Gastrocnemius medialis (tissue), 4 donors: ENCODE measurements around the gene FAM24A. TPM values are rescaled to one million over a fixed set of nuclear protein-coding genes. Genes with fewer than 3 reads are reported as not detected.
"Not testable (repeated sequence)": the region's sequence is repeated elsewhere in the genome, so short reads cannot be mapped to it uniquely, and the experiment has no call there.

Experiments
- ATAC-seq, 2 donors: fragments of 150-250 bp; one replicate each; pipeline ENCODE4 v1.9.1; 2016
- DNase-seq, 2 donors: peaks; one replicate each; pipeline ENCODE4 v3.0.0-alpha.2; 2019
- H3K27ac ChIP-seq, 4 donors: fragments of 200-600 bp; sonication (generic); 1 replicate in 1 of 4; 2 replicates in 3 of 4; pipeline ENCODE4 v1.5.1; 2016 to 2018; ENCODE audit warnings: mild to moderate bottlenecking in 2 of 4, moderate library complexity in 1 of 4
- H3K27me3 ChIP-seq, 3 donors: fragments of 200-600 bp; sonication (generic) in 2 of 3; 1 replicate in 1 of 3; 2 replicates in 2 of 3; pipeline versions ENCODE4 v1.5.1 to v1.6.0; 2016 to 2019; ENCODE audit warnings: mild to moderate bottlenecking in 1 of 3, moderate library complexity in 1 of 3
- H3K36me3 ChIP-seq, 2 donors: fragments of 200-600 bp; sonication (generic) in 1 of 2; one replicate each; pipeline ENCODE4 v1.5.1; 2017 to 2018
- H3K4me1 ChIP-seq, 2 donors: fragments of 200-600 bp; sonication (generic) in 1 of 2; one replicate each; pipeline ENCODE4 v1.5.1; 2016 to 2017; ENCODE audit warnings: mild to moderate bottlenecking in 2 of 2
- H3K4me3 ChIP-seq, 4 donors: fragments of 200-600 bp; sonication (generic) in 3 of 4; 1 replicate in 1 of 4; 2 replicates in 3 of 4; pipeline ENCODE4 v1.5.1; 2016 to 2019; ENCODE audit warnings: mild to moderate bottlenecking in 2 of 4
- H3K9me3 ChIP-seq, 3 donors: fragments of 200-600 bp; sonication (generic) in 2 of 3; 1 replicate in 1 of 3; 2 replicates in 2 of 3; pipeline ENCODE4 v1.5.1; 2016 to 2019
- CTCF ChIP-seq, 5 experiments: fragments of 450-650 bp in 3 of 5; fragments of 200-600 bp in 2 of 5; sonication (generic) in 2 of 5; IDR thresholded peaks in 4 of 5; conservative IDR thresholded peaks in 1 of 5; 1 replicate in 4 of 5; 2 replicates in 1 of 5; pipeline ENCODE4 v1.5.1; 2016 to 2019; ENCODE audit warnings: antibody characterized with exemption in 5 of 5, mild to moderate bottlenecking in 3 of 5, moderate library complexity in 3 of 5
- POLR2A ChIP-seq, 2 donors: fragments of 450-650 bp; IDR thresholded peaks; one replicate each; pipeline ENCODE4 v1.6.1; 2017; ENCODE audit warnings: antibody characterized with exemption in 2 of 2, mild to moderate bottlenecking in 2 of 2, moderate library complexity in 2 of 2
- in situ Hi-C, 4 donors: fragments of 200-750 bp; cut with MboI; loops; one replicate each; pipeline versions ENCODE4 v1.15.0 to v1.8.0; 2017; ENCODE audit warnings: low sequenced_read_pairs in 4 of 4
- intact Hi-C: fragments of 100-400 bp; cut with DNase I; formaldehyde crosslinking; loops from one replicate; pipeline ENCODE4 v1.15.1; 2023; ENCODE audit warnings: low total_unique reads
- total RNA-seq, 4 donors: library from RNA; depleted of rRNA; stranded (reverse); fragments of >200 nt; gene quantifications; one replicate each; pipeline versions ENCODE4 v1.1.0 to v1.2.3, GENCODE V29; 2016

FAM24A gene
- total RNA-seq, 4 donors from 2014 or later: not detected

GRCh38 chr10:122864901-122865300 lies 45.5 kb upstream of the FAM24A start:
- H3K4me1 ChIP-seq: no peaks in the 10 kb centered on the region
- H3K27me3 ChIP-seq: no peaks in the 10 kb centered on the region
- H3K36me3 ChIP-seq: no peaks in the 10 kb centered on the region
- no peak overlapping the region for H3K27ac ChIP-seq
- in situ Hi-C loops: no loop called here
- no peak for ATAC-seq
- no peak for DNase-seq
- no peaks in the 10 kb centered on the region for H3K9me3 ChIP-seq
- H3K4me3 ChIP-seq: no peak overlapping the region
- TF ChIP-seq CTCF (IDR thresholded peaks at IDR 0.05 in 4 of 5, conservative IDR thresholded peaks at IDR 0.05 in 1 of 5): no peak
- intact Hi-C loops: no loop called here

GRCh38 chr10:122866757-122867482 lies 43.5 kb upstream of the FAM24A start:
- H3K36me3 ChIP-seq, H3K27ac ChIP-seq, H3K9me3 ChIP-seq, H3K4me3 ChIP-seq, ATAC-seq, H3K27me3 ChIP-seq, in situ Hi-C loops, intact Hi-C loops, DNase-seq, H3K4me1 ChIP-seq: not testable (repeated sequence)

- H3K27me3 ChIP-seq, intact Hi-C loops, ATAC-seq, H3K9me3 ChIP-seq, H3K4me1 ChIP-seq, H3K36me3 ChIP-seq, H3K27ac ChIP-seq, in situ Hi-C loops, DNase-seq, H3K4me3 ChIP-seq: not testable (repeated sequence)
Measured at GRCh38 chr10:122868768-122869167, 41.6 kb upstream of the FAM24A start.

- H3K4me3 ChIP-seq, in situ Hi-C loops, H3K9me3 ChIP-seq, H3K4me1 ChIP-seq, H3K36me3 ChIP-seq, intact Hi-C loops, DNase-seq, H3K27ac ChIP-seq, H3K27me3 ChIP-seq, ATAC-seq: not testable (repeated sequence)
Measured at GRCh38 chr10:122871947-122872346, 38.5 kb upstream of the FAM24A start.

- intact Hi-C loops: no loop called here
Measured at GRCh38 chr10:122875843-122876466, 34.5 kb upstream of the FAM24A start.

More at GRCh38 chr10:122875843-122876466, 34.5 kb upstream of the FAM24A start:
- Histone ChIP-seq H3K4me3 (no peak overlapping the region), H3K27me3 (peaks cover 0 to 2% (median 0%) of the 10 kb centered on the region in 3 donors), H3K27ac (no peak overlapping the region), H3K36me3 (no peaks in the 10 kb centered on the region), H3K9me3 (no peaks in the 10 kb centered on the region), H3K4me1 (no peaks in the 10 kb centered on the region)
- TF ChIP-seq POLR2A (IDR thresholded peaks at IDR 0.05) (no peak), CTCF (IDR thresholded peaks at IDR 0.05 in 4 of 5, conservative IDR thresholded peaks at IDR 0.05 in 1 of 5) (no peak)
- no peak for ATAC-seq
- in situ Hi-C loops: no loop called here
- DNase-seq: no peak
